NCI-H1105 treated with DMSO at 0.1 percent for 48 hours (cell line): Measurements from ENCODE around the gene CMYA5.
"Not testable (repeated sequence)": the region's sequence is repeated elsewhere in the genome, so short reads cannot be mapped to it uniquely, and the experiment has no call there.

Experiments
- DNase-seq: peaks from one replicate; lab custom pipeline; 2025; lab: John Stamatoyannopoulos, UW

CMYA5 gene

DNA sequence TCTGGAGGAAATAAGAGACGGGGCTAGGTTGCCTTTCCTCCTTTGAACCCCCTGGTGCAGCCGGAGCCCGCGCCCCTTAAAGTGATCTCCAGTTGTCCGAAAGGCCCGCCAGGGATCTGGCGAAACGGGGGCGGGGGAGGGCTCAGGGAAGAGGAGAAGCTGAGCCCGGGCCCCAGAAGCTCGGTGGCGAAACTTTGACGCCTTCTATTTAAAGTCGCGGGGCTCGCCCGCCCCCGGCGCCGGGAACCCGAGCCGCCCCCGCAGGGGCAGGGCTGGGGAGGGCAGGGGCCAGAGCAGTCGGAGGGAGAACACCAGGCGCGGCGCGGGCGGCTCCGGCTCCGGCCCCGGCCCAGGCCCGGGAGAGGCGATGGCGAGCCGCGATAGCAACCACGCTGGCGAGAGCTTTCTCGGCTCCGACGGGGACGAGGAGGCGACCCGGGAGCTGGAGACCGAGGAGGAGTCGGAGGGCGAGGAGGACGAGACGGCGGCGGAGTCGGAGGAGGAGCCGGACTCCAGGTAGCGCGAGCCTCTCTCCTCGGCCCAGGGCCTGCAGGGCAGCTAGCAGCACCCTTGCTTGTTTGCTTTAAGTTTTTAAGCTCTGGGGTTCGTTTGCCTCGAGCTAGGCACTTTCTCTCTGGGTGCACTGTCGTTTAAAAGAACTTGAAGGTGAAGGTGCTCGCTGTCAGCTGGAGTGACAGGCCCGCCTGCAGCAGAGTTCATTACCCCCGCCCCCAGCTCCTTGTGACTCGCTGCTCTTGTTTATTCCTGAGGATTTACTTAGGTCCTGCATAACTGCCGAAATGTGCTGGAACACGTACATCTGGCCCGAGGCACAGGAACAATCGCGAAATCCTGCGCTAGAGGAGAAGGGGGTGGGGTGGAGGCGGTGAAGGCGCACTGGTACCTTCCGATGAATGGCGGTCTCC is at the start of gene CMYA5:
Gene CMYA5 (plus strand): TSS at position 296 of the 926 bp plus-strand sequence. CDS start 72 bp downstream, at position 368.
- no peak for DNase-seq

DNA sequence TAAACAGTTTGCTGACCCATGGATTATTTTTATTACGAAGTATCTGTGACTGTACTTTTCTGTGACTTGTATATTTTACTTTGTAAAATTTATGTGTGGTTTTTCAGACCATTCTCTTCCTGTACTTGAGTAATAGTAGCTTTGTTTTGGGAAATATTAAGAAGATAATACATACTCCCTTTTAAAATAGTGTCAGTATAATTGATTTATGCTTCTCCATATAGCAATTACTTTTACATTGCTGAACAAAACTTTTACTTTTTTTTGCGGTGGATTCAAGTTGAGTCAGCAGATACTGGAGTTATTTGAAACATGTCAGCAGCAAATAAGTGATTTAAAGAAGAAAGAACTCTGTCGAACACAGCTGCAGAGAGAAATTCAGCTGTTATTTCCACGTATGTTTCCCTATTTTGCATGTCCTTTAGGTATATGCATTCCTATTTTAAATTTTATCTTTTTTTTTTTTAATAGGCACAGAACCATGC is 49.0 kb upstream of the CMYA5 start:
- DNase-seq = no peak

DNA sequence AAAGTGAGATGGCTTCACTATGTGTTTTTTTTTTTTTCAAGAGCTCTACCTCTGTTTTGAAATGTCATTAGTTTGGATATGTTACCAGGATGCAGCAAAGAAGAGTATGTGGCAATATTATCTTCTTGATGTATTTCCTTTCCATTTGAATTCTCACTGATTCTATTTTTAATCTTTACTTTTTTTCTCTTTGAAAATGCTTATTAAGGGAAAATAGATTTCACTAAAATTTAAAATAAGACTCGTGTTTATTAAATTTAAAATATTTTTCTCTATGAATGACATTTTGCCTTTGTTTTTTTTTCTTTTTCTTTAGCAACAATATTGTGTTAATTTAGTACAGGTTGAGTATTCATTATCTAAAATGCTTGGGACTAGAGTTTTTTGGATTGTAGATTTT is 48.2 kb upstream of the CMYA5 start:
- no peak for DNase-seq

DNA sequence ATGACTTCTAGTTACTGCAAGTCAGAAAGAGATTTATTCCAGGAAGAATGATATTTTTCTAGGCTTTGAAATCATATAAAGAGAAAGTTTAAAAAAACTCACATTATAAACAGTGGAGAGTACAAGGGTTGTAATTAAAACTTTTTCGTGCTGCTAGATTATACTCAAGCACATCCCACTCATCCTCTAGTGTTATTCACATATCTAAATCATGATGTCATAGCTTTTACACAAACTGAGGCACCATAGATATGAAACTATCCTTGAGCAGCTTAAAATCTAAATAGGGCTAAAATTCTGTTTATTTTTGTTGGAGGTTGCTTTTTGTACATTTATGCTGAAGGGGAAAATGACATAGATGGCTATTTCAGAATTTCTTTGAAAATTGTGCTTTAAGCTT is 47.4 kb upstream of the CMYA5 start:
- no peak for DNase-seq

DNA sequence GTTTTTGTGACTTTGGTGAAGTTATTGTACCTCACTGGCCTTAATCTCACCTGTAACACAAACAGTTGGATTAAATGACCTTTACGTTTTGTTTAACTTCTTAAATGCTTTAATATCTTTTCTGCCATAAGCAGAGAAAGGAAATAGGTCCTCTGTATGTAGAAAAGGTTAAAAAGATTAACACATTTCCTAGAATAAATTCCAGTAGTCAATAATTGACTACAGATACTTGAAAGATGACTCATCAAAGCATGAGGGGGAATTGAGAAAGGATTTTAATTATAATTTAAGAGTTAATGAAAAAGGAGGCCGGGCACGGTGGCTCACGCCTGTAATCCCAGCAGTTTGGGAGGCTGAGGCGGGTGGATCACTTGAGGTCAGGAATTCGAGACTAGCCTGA is 35.8 kb upstream of the CMYA5 start:
- DNase-seq = no peak

DNA sequence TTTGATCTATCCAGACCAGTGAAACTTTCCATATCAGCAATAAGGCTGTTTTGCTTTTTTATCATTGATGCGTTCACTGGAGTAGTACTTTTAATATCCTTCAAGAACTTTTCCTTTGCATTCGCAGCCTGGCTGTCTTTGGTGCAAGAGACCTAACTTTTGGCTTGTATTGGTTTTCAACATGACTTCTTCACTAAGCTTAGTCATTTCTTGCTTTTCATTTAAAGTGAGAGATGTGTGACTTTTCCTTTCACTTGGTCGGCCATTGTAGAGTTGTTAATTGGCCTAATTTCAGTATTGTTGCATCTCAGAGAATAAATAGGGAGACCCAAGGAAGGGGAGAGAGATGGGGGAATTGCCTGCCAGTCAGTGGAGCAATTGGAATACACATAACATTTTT is 26.4 kb upstream of the CMYA5 start:
- DNase-seq = no peak

DNA sequence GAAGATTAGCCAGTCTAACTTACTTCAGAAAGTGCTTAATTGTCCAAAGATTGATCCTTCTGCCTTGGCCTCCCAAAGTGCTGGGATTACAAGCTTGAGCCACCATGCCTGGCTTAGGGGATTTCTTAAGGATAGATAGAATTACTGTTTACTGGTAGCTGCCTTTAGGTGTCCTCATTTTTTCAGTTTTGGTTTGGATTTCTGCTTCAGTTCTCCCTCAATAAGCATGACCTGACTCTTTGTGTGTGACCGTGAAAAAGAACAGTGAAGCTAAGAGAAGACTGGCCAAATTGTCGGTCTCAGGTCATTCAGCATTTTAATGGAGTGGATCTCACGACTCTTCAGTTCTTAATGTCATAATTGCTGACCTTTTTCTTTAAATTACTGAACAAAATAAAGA is 22.9 kb upstream of the CMYA5 start:
- DNase-seq = no peak

DNA sequence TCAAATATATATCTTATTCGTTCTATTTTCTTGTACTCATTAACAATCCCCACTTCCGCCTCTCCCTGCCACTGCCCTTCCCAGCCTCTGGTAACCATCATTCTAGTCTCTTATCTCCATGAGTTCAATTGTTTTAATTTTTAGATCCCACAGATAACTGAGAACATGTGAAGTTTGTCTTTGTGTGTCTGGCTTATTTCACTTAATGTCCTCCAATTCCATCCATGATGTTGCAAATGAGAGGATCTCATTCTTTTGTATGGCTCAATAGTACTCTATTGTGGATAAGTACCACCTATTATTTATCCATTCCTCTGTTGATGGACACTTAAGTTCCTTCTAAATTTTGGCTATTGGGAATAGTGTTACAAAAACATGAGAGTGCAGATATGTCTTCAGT is 17.2 kb upstream of the CMYA5 start:
- no peak for DNase-seq

DNA sequence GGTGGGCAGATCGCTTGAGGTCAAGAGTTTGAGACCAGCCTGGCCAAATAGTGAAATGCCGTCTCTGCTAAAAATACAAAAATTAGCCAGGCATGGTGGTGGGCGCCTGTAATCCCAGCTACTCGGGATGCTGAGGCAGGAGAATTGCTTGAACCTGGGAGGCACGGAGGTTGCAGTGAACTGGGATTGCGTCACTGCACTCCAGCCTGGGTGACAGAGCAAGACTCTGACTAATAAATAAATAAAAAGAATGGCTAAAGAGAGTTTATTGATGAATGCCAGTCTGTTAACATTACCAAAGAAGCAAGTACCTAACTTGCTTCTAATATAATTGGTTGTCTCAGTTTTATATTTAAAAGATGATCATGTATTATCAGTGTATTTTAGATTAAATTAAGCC is 13.3 kb upstream of the CMYA5 start:
- DNase-seq = not testable (repeated sequence)

DNA sequence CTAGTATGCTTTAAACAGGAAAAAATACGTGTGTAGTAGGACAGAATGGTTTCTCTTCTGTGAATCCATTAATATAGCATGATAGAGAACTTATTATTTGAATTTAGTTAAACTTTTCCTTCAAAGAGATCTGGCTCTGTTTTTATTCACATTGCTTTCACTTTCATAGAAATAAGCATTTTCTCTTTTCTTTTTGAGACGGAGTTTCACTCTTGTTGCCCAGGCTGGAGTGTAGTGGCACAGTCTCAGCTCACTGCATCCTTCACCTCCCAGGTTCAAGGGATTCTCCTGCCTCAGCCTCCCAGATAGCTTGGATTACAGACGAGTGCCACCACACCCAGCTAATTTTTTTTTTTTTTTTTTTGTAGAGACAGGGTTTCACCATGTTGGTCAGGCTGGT is 7.5 kb upstream of the CMYA5 start:
- not testable (repeated sequence) for DNase-seq

DNA sequence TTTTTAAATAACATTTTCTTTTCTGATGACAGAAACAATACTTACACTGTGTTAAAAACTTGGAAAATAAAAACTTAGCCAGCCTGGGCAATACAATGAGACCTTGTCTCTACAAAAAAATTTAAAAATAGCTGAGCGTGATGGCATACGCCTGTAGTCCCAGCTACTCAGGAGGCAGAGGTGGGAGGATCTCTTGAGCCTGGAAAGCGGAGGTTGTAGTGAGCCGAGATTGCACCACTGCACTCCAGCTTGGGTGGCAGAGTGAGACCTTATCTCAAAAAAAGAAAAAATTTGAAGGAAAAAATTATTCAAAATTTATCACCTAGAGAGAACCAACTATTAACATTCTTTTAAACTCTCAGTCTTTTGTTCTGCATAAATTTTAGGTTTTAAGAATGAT is 4.9 kb upstream of the CMYA5 start:
- no peak for DNase-seq

DNA sequence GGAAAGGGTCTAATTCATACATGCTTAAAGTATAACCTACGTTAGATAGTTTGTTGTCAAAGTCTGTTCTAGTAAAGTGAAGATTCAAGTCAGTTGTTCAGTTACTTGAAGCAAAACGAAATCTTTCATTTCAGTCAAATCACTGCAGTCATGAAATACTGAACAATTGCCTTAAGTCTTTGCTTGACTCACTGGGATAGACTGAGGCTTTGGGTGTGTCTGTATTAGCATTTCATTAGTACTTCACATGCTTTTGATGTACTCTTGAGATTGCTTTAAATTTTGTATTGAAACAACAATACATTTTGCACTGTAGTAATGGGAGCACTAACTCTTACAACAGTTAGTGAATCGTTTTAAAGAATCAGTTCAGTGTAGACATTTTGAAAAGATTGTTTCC is 4.0 kb upstream of the CMYA5 start:
- no peak for DNase-seq

DNA sequence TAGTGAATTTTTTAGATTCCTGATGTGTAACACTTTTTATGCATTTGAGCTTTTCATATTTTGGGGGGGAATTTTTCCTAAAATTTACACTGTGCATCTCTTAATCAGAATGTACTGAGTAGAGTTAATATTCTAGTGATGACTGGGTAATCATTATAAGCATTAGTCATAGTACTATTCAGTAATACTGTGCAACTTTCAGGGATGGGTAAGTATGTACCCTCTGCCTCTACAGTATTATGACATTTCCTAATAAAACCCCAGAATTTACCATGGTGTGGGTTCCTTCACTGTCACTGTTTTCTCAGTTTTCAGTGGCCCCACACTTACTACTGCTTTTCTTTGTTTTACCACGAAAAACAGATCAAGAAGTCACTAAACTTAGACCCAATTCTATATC is 2.8 kb upstream of the CMYA5 start:
- DNase-seq = no peak

DNA sequence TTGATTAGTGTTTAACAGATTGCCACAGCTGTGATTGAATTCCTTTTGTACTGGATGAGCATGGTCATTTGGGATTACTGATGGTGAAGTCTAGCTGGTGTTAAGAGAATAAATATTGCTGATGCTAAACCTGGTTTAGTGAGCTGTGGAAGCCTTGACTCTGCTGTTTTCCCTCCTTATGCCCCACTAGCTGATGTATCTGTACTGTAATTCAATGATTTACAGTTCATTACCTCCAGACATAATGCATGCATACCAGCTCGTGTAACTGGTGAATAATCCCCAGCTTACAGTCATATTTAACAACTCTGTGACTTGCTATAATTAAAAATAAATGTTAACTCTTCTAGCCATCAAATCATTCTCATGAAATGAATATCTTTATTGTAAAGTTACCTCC is 1.7 kb upstream of the CMYA5 start:
- no peak for DNase-seq

DNA sequence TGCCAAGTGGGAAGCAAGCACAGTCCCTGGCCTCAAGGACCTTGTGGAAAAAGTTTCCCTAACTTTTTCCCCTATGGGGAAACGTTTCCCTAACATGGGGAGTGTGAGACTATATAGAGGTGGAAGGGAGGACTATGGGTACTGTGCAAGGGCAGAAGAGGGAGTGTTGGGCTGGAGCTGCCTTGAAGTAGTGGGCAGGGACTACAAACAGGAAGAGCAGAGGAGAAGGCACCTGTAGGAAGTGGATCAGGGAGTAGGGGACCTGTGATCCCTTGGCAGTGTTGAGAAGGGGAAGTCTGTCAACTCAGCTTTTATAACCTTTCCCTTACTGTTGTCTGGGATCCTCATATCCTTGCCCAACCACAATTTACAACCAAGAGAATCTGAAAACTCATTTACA is 1.4 kb downstream of the CMYA5 start:
- DNase-seq = no peak

DNA sequence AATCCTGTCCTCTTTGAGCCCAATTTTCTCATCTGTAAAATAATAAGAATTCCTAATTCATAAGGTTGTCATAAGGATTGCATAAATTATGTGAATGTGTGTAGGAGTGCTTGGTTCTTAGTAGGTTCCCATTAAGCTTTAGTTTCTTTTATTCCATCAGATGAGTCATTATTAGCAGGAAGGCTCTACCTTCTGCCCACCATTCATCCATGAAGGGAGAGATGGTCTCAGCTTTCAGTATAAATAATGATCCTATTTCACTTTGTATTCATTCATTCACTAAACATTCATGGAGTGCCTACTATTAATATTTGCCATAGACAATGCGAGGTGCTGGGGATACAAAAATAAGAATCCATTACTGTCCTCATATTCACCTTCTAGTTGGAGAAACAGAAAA is 3.0 kb downstream of the CMYA5 start:
- no peak for DNase-seq

DNA sequence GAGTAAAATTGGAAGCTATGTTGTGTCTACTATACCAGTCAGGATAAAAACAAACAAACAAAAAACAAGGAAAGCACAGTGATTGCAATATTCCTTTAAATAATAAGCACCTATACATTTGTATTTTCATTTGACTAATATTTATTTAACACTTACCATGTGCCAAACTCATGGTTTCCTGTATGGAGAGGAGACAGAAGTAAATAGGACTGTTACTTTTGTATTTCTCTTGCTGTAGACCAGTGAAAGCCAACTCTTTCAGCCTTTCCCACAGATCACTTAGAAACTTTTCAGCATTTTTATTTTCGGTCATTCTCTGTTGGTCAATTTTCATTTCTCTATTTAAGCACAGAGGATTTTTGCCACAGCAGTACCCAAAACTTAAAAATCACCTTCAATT is 4.5 kb downstream of the CMYA5 start:
- no peak for DNase-seq

DNA sequence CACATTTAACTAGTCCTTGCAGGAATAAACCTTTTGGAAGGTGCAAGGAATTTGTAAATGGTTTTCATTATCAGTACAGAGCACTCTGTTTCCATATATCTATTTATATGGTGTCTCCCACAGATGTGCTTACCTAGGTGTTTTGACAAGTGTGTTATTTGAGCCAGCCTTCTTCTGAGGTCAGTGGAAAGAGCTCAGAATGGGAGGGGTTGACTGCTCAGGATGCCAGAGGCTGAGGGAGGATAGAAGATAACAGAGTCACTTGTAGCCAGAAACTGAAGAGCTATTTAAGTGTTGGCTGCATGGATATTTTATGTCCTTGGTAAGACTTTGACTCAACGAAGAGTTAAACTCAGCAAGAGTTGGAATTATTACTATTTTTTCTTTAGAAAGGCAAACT is 5.0 kb downstream of the CMYA5 start:
- DNase-seq = no peak

DNA sequence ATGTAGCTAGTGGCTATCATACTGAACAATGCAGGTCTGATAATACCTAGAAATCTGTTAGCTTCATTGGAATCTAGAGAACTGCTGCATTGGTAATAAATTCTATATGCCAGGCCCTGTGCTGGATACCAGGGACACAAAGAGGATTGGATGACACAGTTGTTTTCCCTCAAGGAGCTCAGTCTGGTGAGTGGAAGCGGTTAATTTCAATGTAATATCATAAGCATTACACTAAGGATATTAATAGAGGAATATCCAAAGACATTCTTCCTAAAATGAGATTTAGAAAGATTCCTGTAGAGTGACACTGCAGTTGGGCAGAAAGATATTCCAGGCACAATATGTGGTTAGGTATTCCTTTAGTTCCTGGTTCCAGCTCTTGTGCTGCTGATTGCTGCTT is 5.9 kb downstream of the CMYA5 start:
- DNase-seq = no peak

DNA sequence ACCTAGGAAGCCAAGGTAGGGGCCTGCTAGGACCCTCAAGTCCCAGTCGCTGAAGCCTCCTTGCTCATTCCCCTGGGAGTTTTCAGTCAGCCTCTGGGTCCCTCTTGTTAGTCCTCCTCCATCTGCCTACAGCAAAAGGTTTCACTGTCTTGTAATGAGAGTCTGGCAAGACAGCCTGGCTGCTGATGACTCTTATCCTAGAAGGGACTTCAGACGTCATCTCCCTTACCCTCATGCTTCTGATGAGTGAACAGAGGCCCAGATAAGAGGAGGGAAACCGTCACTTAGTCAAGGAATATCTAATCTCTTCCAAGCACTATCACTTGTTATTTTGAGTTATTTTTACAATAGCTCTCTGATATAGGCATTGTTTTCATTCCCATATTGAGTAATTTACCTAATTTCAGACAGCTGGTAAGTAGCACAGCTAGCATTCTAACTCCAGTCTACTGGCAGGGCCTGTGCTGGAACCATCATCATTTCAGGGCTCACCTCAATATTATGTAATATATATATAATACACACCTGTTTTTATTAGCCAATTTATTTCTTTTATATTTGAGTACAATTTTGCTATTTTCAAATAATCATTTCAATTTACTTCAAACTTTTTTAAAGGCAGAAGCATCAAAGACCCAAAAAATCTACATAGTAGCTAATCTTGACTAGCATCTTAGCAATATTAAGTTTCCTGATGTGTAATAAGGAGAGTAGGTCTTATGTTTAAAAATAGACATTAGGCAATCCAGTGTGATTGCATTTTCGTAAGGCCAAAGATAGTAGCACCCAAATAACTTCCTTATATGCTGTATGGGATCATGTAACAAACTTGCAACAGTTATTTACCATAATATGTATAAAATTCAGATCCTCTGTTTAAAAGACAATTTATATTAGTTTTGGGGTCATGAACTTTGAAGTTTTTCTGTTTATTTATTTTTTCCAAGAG is 7.9 kb downstream of the CMYA5 start:
- no peak for DNase-seq

DNA sequence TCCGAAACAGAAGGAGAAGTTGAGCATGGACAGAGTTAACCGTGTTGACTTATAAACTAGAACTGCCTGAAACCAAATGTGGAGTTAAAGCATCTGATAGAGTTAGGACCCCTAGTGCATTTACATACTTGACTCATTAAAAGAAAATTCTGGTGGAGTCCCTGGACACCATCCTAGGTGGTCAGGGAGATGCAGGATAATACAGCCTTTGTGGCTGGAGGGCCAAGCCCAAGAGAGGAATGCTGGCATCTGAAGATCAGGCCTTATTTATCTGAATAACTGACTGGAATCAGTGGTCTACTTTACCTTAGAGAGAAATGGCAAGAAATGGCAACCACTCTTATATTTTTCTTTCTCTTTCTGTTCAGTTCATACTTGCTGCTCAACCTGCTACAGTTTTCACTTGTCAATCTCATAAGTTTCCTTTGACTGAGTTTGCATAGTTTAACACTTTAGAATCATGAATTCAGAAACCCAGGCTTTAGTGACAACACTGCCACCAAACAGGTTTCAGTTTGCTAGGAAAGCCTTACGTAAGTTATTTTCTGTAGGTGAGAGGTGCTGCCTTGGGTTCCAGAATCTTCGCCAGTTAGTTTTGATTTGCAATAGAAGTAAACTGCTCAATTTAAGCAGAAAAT is 10.2 kb downstream of the CMYA5 start:
- DNase-seq = no peak
